HepG2 (cell line): ENCODE results near the gene TESPA1. TPM values are rescaled to one million over a fixed set of nuclear protein-coding genes. Genes with fewer than 3 reads are reported as not detected.

Experiments used
- ATAC-seq: fragments of 200-7000 bp; cut with Tn5 transposase; 3 replicates; pipeline ENCODE4 v1.9.1; 2020; ENCODE audit warnings: mild to moderate bottlenecking, moderate library complexity
- BruUV-seq: library from RNA; stranded (reverse); fragments of 400-500 nt; replicated peaks from 2 replicates; lab custom pipeline; 2021; lab: Mats Ljungman, UMichigan
- CTCF ChIA-PET: fragments of 300-600 bp; formaldehyde crosslinking; extraction: SDS; loops from one replicate; lab custom pipeline; 2021; ENCODE audit warnings: low total read pairs, inconsistent platforms, low intra/inter-chr PET ratio; lab: Yijun Ruan, JAX
- POLR2A ChIA-PET: fragments of 350-600 bp; sonication (Branson Sonifier 250); formaldehyde crosslinking; loops from one replicate; lab custom pipeline; 2020; ENCODE audit warnings: antibody characterized with exemption, inconsistent platforms; lab: Yijun Ruan, JAX
- DNase-seq: peaks from one replicate; pipeline ENCODE4 v3.0.0-alpha.2; 2015; ENCODE audit warnings: low spot score
- FAIRE-seq: peaks from 3 replicates; lab custom pipeline; 2011; peaks lifted over from hg19 to GRCh38; lab: Jason Lieb, UNC
- H2AFZ ChIP-seq: one replicate; pipeline ENCODE4 v1.6.1; 2011; ENCODE audit warnings: low read length, inconsistent platforms
- H3K27ac ChIP-seq: fragments of 300-600 bp; 3 replicates; pipeline ENCODE4 v1.8.0; 2011; ENCODE audit warnings: mixed run types, mild to moderate bottlenecking, mixed read lengths, low read length, inconsistent platforms; ENCODE audit not compliant: insufficient read depth; ENCODE audit errors: extremely low read length
- H3K27me3 ChIP-seq, 2 experiments: fragments of 200-600 bp in 1 of 2; 2 replicates in 1 of 2; 3 replicates in 1 of 2; pipeline versions ENCODE4 v1.6.0 to v1.8.0; 2011; ENCODE audit warnings: low read length in 2 of 2, mild to moderate bottlenecking in 2 of 2, moderate library complexity in 2 of 2, inconsistent platforms in 1 of 2; ENCODE audit not compliant: insufficient read depth in 2 of 2, control insufficient read depth in 1 of 2
- H3K36me3 ChIP-seq, 2 experiments: fragments of 200-600 bp in 1 of 2; replicated peaks in 1 of 2; 2 replicates in 1 of 2; 3 replicates in 1 of 2; pipeline versions ENCODE4 v1.5.1 to v1.8.0; 2011; ENCODE audit warnings: low read length in 2 of 2, inconsistent platforms in 1 of 2; ENCODE audit not compliant: insufficient read depth in 2 of 2, control insufficient read depth in 1 of 2
- H3K4me1 ChIP-seq: 2 replicates; pipeline ENCODE4 v1.5.1; 2012; ENCODE audit warnings: low read length, inconsistent platforms; ENCODE audit not compliant: insufficient read depth
- H3K4me2 ChIP-seq: 2 replicates; pipeline ENCODE4 v1.6.0; 2011; ENCODE audit warnings: low read depth, low read length, inconsistent platforms
- H3K4me3 ChIP-seq, 3 experiments: fragments of 200-600 bp in 1 of 3; sonication (generic), shearing (Covaris generic) in 1 of 3; replicated peaks in 1 of 3; 2 replicates each; pipeline ENCODE4 v1.5.1; 2011 to 2016; ENCODE audit warnings: low read length in 3 of 3, inconsistent platforms in 2 of 3, low read depth in 2 of 3, mild to moderate bottlenecking in 2 of 3, control low read depth in 1 of 3, mixed read lengths in 1 of 3; ENCODE audit not compliant: insufficient read depth in 1 of 3
- H3K79me2 ChIP-seq: one replicate; pipeline ENCODE4 v1.6.1; 2011; ENCODE audit warnings: low read length, inconsistent platforms; ENCODE audit not compliant: insufficient read depth
- H3K9ac ChIP-seq: 2 replicates; pipeline ENCODE4 v1.6.0; 2011; ENCODE audit warnings: mild to moderate bottlenecking, low read depth, low read length, inconsistent platforms; ENCODE audit not compliant: insufficient read depth
- H3K9me3 ChIP-seq: 2 replicates; pipeline ENCODE4 v1.5.1; 2012; ENCODE audit warnings: mild to moderate bottlenecking, low read length
- H4K20me1 ChIP-seq: 2 replicates; pipeline ENCODE4 v1.6.0; 2011; ENCODE audit warnings: inconsistent platforms, mild to moderate bottlenecking, low read length, moderate library complexity; ENCODE audit not compliant: insufficient read depth
- GABPB1 ChIP-seq: IDR thresholded peaks from 2 replicates; pipeline ENCODE4 v1.6.1; 2016; ENCODE audit warnings: mild to moderate bottlenecking, missing genetic modification reagents, moderate library complexity, missing compliant biosample characterization
- HMG20B ChIP-seq: conservative IDR thresholded peaks from 2 replicates; pipeline ENCODE4 v1.6.1; 2016; ENCODE audit warnings: missing genetic modification reagents, missing compliant biosample characterization
- KLF12 ChIP-seq: sonication (generic); formaldehyde crosslinking; IDR thresholded peaks from 2 replicates; pipeline ENCODE4 v1.4.0; 2020; ENCODE audit warnings: missing genetic modification reagents, borderline replicate concordance
- NONO ChIP-seq, 2 experiments: fragments of 450-650 bp in 1 of 2; sonication (generic) in 1 of 2; formaldehyde crosslinking in 1 of 2; IDR thresholded peaks in 1 of 2; conservative IDR thresholded peaks in 1 of 2; 2 replicates each; pipeline versions ENCODE4 v1.6.1 to v1.8.0; 2017 to 2022; ENCODE audit warnings: mild to moderate bottlenecking in 1 of 2, missing genetic modification reagents in 1 of 2, moderate library complexity in 1 of 2
- PHF5A ChIP-seq: IDR thresholded peaks from one replicate; pipeline ENCODE4 v1.6.1; 2018; ENCODE audit warnings: low read depth, missing genetic modification reagents; ENCODE audit not compliant: unreplicated experiment
- SRSF4 ChIP-seq: fragments of 200-400 bp; formaldehyde crosslinking; IDR thresholded peaks from one replicate; pipeline ENCODE4 v1.6.1; 2018; ENCODE audit warnings: mild to moderate bottlenecking, low read depth, low read length, moderate library complexity; ENCODE audit not compliant: poor library complexity, severe bottlenecking
- STAG1 ChIP-seq: sonication (generic); formaldehyde crosslinking; IDR thresholded peaks from 2 replicates; pipeline ENCODE4 v1.4.0; 2020; ENCODE audit warnings: missing genetic modification reagents
- SYNCRIP ChIP-seq: fragments of 200-400 bp; formaldehyde crosslinking; IDR thresholded peaks from 2 replicates; pipeline ENCODE4 v1.6.1; 2018; ENCODE audit warnings: mild to moderate bottlenecking, low read depth, low read length; ENCODE audit not compliant: insufficient read depth
- TOPORS ChIP-seq: sonication (generic); formaldehyde crosslinking; IDR thresholded peaks from 2 replicates; pipeline ENCODE4 v1.8.0; 2023; ENCODE audit warnings: mild to moderate bottlenecking, missing genetic modification reagents
- TRIM24 ChIP-seq: sonication (generic); formaldehyde crosslinking; IDR thresholded peaks from 2 replicates; pipeline ENCODE4 v1.8.0; 2022; ENCODE audit warnings: mild to moderate bottlenecking, missing genetic modification reagents
- ZNF143 ChIP-seq: sonication (generic); formaldehyde crosslinking; IDR thresholded peaks from 2 replicates; pipeline ENCODE4 v1.4.0; 2020; ENCODE audit warnings: missing genetic modification reagents
- ZNF33A ChIP-seq: sonication (generic); formaldehyde crosslinking; IDR thresholded peaks from 2 replicates; pipeline ENCODE4 v1.5.1; 2020; ENCODE audit warnings: missing genetic modification reagents, mild to moderate bottlenecking, moderate library complexity, borderline replicate concordance
- ZNF564 ChIP-seq: sonication (generic); formaldehyde crosslinking; IDR thresholded peaks from 2 replicates; pipeline ENCODE4 v1.8.1; 2023; ENCODE audit warnings: mild to moderate bottlenecking, missing genetic modification reagents
- ZNF607 ChIP-seq: sonication (generic); formaldehyde crosslinking; IDR thresholded peaks from 2 replicates; pipeline ENCODE4 v1.5.1; 2020; ENCODE audit warnings: missing genetic modification reagents, mild to moderate bottlenecking, borderline replicate concordance
- ZNF713 ChIP-seq: sonication (generic); formaldehyde crosslinking; IDR thresholded peaks from 2 replicates; pipeline ENCODE4 v1.4.0; 2020; ENCODE audit warnings: mild to moderate bottlenecking, missing genetic modification reagents
- WGBS: methylation state at CpG from one replicate; pipeline ENCODE4 v1.1.6; 2017; ENCODE audit warnings: low lambda C conversion rate; 5-methylcytosine and 5-hydroxymethylcytosine counted together
- in situ Hi-C: cut with HindIII; loops from 2 replicates; pipeline ENCODE4 v1.10.0; 2017; ENCODE audit warnings: low pct_unique_long_range_greater_than_20kb; ENCODE audit not compliant: extremely low pct_ligation_motif_present
- intact Hi-C: fragments of 100-400 bp; cut with micrococcal nuclease; formaldehyde crosslinking; loops from one replicate; pipeline ENCODE4 v1.10.0; 2022; ENCODE audit not compliant: unreplicated experiment
- polyA plus RNA-seq, 8 experiments: library from polyadenylated mRNA; depleted of rRNA in 3 of 8; stranded (reverse) in 7 of 8; unstranded in 1 of 8; fragments of >200 nt; fragmentation: Illumina TruSeq in 4 of 8; extraction: Trizol in 4 of 8; gene quantifications; 2 replicates each; pipeline versions ENCODE4 v1.2.1 to v1.2.3, GENCODE V29; 2011 to 2016; ENCODE audit warnings: low read depth in 4 of 8, missing spikeins in 1 of 8, mixed read lengths in 1 of 8; ENCODE audit not compliant: insufficient read depth in 1 of 8
- total RNA-seq, 5 experiments: library from RNA; depleted of rRNA; stranded (reverse); fragments of >200 nt; fragmentation: Illumina TruSeq; extraction: Trizol; gene quantifications; 2 replicates each; pipeline ENCODE4 v1.2.3, GENCODE V29; 2016; ENCODE audit warnings: low read depth in 1 of 5

TESPA1 gene
- total and polyA plus RNA-seq, 2 of the 13 experiments (the other 11 are each of a cell fraction or from before 2014, with no cell fraction given): not detected

DNA sequence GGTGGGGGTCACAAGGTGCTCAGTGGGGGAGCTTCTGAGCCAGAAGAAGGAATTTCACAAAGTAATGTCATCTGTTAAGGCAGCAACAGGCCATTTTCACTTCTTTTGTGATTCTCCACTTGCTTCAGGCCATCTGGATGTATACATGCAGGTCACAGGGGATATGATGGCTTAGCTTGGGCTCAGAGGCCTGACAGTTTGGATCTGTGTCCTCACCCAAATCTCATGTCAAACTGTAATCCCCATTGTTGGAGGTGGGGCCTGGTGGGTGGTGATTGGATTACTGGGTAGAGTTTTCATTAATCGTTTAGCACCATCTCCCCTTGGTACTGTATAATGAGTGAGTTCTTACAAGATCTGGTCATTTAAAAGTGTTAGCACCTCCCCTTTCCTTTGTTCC, 36.4 kb downstream of the TESPA1 start (continued):
- no peak for TF ChIP-seq TOPORS (CRISPR knock-in tag)
- no peak for TF ChIP-seq TRIM24 (CRISPR knock-in tag)
- no peak for TF ChIP-seq PHF5A (CRISPR knock-in tag)
- no peak for TF ChIP-seq ZNF713
- TF ChIP-seq SRSF4: no peak
- TF ChIP-seq ZNF564 (CRISPR knock-in tag): no peak
- TF ChIP-seq GABPB1 (CRISPR knock-in tag): no peak

DNA sequence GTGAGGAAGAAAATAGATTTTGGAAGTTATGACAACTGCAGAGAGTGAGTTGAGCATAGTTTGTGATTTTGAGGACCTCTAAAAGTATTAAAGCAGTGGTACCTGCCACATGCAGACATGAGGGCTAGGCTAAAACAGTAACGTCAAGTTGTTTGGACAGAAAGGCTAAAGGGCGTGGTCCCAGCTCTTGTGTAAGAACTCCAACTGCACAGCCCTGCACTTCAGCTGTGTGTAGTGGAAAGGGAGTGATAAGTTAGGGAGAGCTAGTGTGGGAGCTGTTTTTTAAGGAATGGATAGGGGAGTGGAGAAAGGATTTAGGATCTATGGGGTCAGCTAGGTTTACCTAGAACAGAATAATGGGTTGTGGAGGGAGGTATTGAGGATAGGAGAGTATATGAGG, 39.5 kb downstream of the TESPA1 start:
- Histone ChIP-seq H3K9me3 (no peaks in the 10 kb centered on the region), H3K27me3 (peaks cover 1 to 11% of the 10 kb centered on the region in 2 experiments; a peak in 3 of 5 replicates)
- intact Hi-C loops: no loop called here
- no peak for FAIRE-seq
- TF ChIP-seq SYNCRIP (no peak), HMG20B (CRISPR knock-in tag) (no peak), KLF12 (CRISPR knock-in tag) (no peak), ZNF143 (CRISPR knock-in tag) (no peak), NONO (IDR thresholded peaks at IDR 0.05) (no peak), NONO (CRISPR knock-in tag; conservative IDR thresholded peaks at IDR 0.05) (no peak), ZNF33A (CRISPR knock-in tag) (no peak), STAG1 (CRISPR knock-in tag) (no peak), ZNF607 (CRISPR knock-in tag) (no peak)
- TF ChIP-seq, all 625 proteins: peak for 0
- H3K4me2 ChIP-seq: no peak overlapping the region
- ChIA-PET CTCF (no interaction called here), POLR2A (no interaction called here)
- DNase-seq: no peak
- no TSS peak for BruUV-seq
- H4K20me1 ChIP-seq: no peaks in the 10 kb centered on the region
- in situ Hi-C loops: no loop called here
- ATAC-seq: no peak
- 0% methylated on average over 2 of the region's 2 CpGs for WGBS
- no peak overlapping the region for H3K27ac ChIP-seq
- H3K4me1 ChIP-seq: no peaks in the 10 kb centered on the region
- H3K9ac ChIP-seq: no peak overlapping the region
- H3K36me3 ChIP-seq: no peaks in the 10 kb centered on the region
- H2AFZ ChIP-seq: no peak overlapping the region
- H3K4me3 ChIP-seq: no peak overlapping the region
- no peaks in the 10 kb centered on the region for H3K79me2 ChIP-seq
